HG03571 (cell line): ENCODE results near the gene FAM98B.

Experiments
- ATAC-seq: cut with Tn5 transposase; IDR thresholded peaks from one replicate; pipeline ENCODE4 v1.9.1; 2021; ENCODE audit not compliant: unreplicated experiment

FAM98B gene

GRCh38 chr15:38460543-38460942, 6.6 kb downstream of the FAM98B start:
- no peak for ATAC-seq

DNA sequence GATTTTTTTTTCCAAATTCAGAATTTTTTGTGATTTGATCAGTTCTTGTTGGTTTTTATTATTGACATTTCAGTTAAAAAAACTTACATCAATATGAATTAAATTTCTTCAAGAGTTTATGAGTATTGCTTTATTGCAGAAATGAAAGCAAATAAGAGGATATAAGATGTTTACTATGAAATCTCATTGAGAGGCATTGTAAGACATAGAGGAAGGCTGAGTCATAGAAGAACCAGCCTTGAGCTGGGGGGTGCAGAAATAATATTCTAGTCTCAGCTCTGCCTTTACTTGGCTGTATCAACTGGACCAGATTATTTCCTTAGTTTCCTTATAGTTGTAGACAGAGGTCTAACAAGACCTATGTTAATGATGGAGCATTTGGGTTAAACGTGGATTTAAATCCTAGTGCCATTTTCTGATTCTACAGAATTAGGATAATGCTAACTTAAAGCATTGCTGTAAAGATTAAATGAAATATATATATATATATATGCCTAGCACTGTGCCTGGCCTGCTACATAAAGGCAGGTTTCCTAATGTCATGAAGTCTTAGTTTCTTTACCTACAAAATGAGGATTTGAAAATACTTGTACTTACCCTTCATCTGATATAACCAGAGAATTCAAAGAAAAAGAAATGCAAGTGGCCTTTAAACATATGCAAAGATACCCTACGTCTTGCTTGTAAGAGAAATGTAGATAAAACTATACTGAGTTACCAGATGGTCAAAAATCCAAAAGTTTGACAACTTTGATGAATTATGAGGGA, 7.3 kb downstream of the FAM98B start:
- ATAC-seq = peak; percentile 74

- no peak for ATAC-seq
Observed at GRCh38 chr15:38463893-38464292, 10.0 kb downstream of the FAM98B start.

GRCh38 chr15:38464675-38465074, 10.7 kb downstream of the FAM98B start:
- ATAC-seq = no peak

DNA sequence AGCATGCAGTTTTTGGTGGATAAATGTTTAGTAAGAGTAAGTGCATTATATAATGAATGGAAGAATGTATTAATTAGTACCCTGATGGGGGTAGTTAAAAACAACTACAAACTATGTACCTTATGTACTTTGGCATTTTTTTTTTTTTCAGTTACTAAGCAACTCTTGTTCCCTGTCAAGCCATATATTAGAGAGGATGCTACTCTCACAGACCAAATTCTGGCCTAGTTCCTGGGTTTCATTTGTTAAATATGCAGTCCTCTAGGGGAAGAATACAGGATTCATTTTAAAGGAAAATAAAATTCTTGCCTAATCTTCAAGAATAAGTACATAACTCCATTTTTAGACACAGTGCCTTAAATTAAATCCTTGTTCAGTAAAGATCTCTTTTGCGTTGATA, 16.9 kb downstream of the FAM98B start:
- no peak for ATAC-seq

DNA sequence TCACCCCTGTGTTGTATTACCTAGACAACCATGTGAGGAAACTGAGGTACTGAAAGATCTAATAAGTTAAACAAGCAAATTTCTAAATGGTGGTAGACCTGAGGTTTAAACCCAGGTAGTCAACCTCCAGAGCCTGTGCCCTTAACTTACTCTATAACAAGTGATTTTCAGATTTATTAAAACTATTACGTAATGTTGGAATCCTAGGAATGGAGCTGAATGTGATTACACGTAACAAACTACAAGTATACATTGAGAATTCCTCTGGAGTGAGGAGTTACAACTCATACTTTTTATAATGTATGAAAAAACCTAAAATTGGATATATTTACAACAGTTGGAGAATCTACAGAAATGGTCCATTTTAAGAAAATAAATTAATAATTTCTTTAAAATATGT, 18.0 kb downstream of the FAM98B start:
- no peak for ATAC-seq

DNA sequence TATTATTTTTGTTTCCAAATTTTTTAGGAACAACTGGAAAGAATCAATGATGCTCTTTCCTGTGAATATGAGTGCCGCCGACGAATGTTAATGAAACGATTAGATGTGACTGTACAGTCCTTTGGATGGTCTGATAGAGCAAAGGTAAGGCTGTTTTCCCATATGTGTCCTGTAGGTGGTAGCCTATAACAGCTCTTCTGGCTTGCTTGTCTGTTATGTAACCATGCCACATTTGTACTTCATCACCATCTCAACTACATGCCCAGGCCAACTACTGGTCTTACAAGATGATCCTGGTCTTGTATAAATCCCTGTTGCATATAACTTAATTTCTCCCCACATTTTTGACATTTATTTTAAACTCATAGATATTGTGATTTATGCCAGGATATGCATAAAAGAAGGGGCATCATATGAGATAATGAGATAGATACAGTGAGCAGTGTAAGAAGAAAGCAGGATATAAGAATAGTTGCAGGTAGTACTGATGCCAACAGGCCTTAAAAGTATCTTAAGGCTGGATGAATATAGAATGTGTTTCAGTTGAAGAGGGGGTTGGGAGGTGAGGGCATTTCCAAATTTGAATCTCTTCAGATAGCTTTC, 20.3 kb downstream of the FAM98B start:
- ATAC-seq = peak; percentile 97

GRCh38 chr15:38475361-38475760, 21.4 kb downstream of the FAM98B start:
- no peak for ATAC-seq

DNA sequence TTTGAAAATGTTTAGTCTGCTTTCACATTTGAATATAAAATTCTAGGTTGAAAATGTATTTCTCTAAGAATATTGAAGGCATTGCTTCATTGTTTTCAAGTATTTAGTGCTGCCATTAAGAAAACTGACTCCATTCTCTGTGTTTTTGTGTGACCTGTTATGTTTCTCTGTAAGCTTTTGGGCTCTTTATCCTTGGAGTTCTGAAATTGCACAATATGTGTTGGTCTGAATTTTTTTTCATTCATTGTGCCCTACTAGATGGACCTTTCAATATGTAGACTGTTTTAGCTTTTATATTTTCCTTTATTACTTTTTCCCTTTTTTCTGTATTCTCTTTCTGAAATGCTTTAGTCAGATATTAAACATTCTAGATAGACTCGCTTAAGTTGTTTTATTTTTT, 22.2 kb downstream of the FAM98B start:
- ATAC-seq = no peak

GRCh38 chr15:38477637-38478036, 23.7 kb downstream of the FAM98B start:
- ATAC-seq = no peak

DNA sequence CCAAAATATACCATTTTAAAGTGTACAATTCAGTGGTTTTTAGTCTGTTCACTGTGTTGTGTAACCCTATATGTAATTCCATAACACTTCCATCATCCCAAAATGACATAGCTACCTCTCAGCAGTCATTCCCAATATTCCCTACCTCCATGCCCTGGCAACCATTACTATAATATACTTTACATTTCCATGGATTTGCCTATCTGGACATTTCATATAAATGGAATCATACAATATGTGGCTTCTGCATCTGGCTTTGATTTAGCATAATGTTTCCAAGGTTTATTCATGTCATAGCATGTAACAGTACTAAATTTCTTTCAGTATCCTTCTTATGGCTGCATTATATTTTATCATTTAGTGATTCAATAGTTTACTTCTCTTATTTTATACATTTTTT, 25.3 kb downstream of the FAM98B start:
- ATAC-seq = no peak

DNA sequence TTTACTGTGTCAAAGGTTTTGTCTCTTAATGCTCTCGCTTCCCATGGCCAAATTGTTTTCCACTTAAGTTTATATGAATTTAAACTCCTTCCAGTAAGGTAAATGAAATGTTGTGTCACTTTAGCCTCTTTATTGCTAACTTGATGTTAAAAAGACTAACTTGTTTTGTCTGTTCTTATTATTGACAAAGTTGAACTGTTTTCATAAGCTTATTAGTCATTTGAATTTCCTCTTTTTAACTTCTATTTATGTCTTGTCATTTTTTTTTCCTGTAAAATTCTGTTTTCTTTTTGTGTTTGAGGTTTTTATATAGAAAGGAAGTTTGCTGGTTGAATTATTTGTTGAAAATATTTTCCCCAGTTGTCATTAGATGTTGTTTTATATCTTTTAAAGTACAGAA, 25.8 kb downstream of the FAM98B start:
- no peak for ATAC-seq

DNA sequence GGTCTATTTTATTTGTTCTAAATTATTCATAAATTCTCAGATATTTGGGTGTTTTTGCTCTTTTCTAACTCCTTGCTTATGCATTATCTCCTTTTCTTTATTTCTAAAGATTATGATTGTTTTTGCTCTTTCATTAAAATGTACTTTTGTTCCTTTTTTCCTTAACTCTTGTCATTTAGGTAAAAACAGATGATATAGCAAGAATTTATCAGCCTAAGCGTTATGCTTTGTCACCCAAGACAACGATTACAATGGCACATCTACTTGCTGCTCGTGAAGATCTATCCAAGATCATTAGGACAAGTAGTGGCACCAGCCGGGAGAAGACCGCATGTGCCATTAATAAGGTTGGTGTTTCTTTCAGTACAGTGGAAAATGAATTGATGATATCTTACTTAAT, 27.2 kb downstream of the FAM98B start:
- no peak for ATAC-seq

GRCh38 chr15:38481761-38482160, 27.8 kb downstream of the FAM98B start:
- no peak for ATAC-seq

DNA sequence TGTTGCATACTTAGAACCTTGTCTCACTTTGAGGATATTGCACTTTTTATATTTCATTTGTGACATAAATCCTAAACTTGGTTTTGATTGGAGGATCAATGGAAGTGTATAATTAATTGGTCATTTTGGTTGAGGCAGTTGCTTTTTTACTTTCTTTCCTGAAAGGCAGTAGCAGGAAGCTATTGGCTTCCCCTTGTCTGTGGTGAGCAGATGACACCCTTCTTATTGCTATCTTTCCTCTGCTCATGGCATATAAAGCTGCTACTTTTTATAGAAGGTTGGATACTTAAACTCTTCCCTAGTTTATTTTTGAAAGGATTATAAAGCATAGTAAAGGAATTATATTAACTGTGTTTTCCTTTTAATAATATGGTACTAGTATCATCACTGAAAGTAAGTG, 28.6 kb downstream of the FAM98B start:
- ATAC-seq = no peak

GRCh38 chr15:38486936-38487335, 33.0 kb downstream of the FAM98B start:
- no peak for ATAC-seq

DNA sequence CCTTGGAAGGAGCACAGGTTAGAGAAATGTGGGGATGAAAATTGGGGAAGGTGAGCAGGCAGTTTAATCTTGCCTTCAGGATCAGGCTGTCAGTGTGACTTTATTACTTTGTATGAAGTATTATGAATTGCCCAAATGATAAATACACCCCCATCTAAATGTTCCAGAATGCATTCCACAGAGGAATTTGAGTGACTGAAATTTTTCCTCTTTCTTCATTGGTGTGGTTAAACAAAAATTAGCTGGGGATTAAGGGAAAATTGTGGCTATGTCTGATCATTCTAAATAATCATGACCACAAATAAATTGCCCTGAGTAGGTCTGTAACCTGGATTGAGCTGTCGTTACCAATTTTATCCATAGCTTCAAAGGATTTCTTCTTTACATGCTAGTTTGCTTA, 33.5 kb downstream of the FAM98B start:
- ATAC-seq = no peak

DNA sequence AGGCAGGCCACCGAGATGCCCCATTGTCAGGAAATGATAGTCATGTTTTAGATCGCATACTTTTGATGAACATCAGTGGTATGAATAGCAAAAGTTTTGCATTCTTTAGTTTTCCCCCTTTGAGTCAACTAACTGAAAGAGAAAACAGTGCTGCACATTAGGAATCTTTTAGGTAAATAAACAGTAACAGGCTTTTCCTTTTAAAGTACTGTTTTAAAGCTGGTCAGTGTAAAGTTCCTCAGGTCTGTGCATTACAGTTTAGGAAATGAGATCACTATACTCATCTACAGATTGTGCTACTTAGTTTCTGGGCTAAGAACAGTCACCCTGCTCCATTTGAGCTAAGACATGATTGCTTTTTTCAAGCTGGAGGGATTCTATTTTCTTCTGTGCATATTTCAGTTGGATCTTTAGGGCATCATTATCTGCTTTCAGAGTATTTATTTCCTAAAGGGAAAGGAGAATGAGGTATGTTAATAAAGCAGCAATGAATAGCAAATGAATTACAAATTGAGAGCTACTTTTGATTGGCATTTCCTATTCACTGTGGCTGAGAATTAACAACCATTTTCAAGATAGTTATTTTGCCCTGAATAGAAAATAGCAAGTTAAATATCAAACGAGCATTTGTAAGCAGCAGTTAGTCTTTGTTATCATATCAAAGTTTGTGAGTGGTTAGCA, 36.5 kb downstream of the FAM98B start:
- ATAC-seq = no peak

DNA sequence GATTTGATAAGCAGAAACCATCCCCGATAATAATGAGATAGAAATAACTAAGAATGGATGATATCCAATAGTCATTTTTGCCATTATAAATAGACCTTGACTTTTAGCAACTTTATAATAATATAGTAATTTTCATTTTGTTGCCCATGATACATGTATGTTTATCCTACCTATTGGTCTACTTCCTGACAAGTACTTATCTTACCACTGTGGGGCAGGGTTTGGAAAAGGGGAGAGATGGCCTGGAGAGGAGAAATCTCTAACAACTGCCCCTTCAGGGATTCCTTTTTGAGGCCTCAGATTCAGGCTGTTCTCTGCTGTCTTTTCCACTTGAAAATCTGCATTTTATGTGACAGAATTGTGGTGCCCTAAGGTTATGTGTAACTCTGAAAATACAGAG, 42.2 kb downstream of the FAM98B start:
- ATAC-seq = no peak

DNA sequence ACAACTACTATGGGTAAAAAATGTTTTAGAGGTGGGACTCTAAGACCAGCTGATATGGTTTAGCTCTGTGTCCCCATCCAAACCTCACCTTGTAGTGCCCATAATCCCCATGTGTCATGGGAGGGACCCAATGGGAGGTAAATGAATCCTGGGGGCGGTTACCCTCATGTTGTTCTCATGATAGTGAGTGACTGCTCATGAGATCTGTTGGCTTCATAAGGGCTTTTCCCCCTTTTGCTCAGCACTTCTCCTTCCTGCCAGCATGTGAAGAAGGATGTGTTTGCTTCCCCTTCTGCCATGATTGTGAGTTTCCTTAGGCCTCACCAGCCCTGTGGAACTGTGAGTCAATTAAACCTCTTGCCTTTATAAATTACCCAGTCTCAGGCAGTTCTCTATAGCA, 45.7 kb downstream of the FAM98B start:
- ATAC-seq = no peak

DNA sequence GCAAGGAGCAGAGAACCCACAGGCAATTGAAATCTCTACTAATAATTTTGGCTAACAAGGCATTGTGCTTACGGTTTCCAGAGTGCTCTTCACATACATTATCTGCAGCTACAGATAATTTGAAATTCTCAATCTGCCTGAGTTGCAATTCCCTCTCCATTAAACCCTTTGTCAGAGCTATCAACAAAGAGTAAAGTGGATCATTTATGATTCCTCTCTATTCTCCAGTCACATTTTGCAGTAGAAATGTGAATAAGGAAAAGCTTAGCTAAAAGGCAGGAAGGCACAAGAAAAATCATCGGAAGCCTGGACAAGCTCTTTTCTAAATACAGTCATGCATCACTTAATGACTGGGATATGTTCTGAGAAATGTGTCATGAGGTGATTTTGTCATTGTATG, 49.6 kb downstream of the FAM98B start:
- ATAC-seq = no peak

DNA sequence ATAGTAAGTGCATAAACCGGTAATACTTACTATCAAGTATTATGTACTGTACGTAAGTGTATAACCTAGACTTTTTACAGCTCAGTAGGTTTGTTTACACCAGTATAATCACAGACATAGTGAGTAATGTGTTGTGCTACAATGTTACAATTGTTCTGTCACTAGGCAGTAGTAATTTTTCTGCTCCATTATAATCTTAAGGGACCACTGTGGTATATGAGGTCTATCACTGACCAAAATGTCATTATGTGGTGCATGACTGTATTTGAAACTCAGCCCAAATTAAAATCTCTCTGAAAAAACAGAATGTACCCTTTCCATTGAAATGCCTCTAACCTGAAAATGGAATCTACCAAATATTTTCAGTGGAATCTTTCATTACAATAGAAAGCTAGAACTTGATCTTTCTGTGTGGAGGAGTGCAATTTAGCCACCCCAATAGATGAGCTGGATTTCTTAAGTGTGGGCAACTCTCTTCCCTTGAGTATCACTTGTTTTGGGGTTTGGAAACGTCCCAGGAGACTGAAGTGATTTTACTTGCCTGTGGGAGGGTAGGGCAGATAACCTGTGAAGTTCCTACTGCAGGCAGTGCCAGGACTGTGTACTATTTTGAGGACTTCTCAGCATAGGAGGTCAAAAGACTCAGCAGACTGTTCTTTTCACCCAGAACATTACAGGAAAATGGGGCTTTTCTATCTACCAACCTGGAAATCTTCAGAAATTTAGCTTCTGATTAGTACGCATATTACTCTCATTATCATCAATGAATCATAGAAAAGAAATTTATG, 50.9 kb downstream of the FAM98B start:
- no peak for ATAC-seq
